GM18909 (cell line): ENCODE measurements around the gene TOR4A.

Experiments
- ATAC-seq: cut with Tn5 transposase; IDR thresholded peaks from one replicate; pipeline ENCODE4 v1.9.1; 2021; ENCODE audit warnings: mild to moderate bottlenecking; ENCODE audit not compliant: unreplicated experiment, poor library complexity

TOR4A gene

GRCh38 chr9:137277329-137278041 lies at the start of gene TOR4A:
TOR4A (plus strand) TSS chr9:137277726; CDS start chr9:137278690, 964 bp downstream.
- ATAC-seq: peak; percentile 77

- no peak for ATAC-seq
Observed at GRCh38 chr9:137227853-137228505, 49.5 kb upstream of the TOR4A start.

- no peak for ATAC-seq
Observed at GRCh38 chr9:137228506-137228967, 49.0 kb upstream of the TOR4A start.

GRCh38 chr9:137228968-137229896 lies 48.3 kb upstream of the TOR4A start:
- ATAC-seq: no peak

GRCh38 chr9:137229903-137230704 lies 47.4 kb upstream of the TOR4A start:
- no peak for ATAC-seq

GRCh38 chr9:137230705-137231371 lies 46.7 kb upstream of the TOR4A start, which contains the start of gene SLC34A3:
SLC34A3 (plus strand) TSS chr9:137230901; CDS start chr9:137231703, 802 bp downstream.
- no peak for ATAC-seq

- ATAC-seq: no peak
Observed at GRCh38 chr9:137231372-137232039, 46.0 kb upstream of the TOR4A start.

GRCh38 chr9:137232101-137232500 lies 45.4 kb upstream of the TOR4A start:
- no peak for ATAC-seq

GRCh38 chr9:137232510-137232909 lies 45.0 kb upstream of the TOR4A start:
- ATAC-seq: no peak

- ATAC-seq: no peak
Observed at GRCh38 chr9:137233143-137233980, 44.2 kb upstream of the TOR4A start.

- no peak for ATAC-seq
Observed at GRCh38 chr9:137234055-137234697, 43.4 kb upstream of the TOR4A start.

- ATAC-seq: no peak
Observed at GRCh38 chr9:137234758-137235423, 42.6 kb upstream of the TOR4A start.

GRCh38 chr9:137235424-137236237 lies 41.9 kb upstream of the TOR4A start:
- ATAC-seq: no peak

GRCh38 chr9:137236238-137236935 lies 41.1 kb upstream of the TOR4A start:
- peak; percentile 18 for ATAC-seq

GRCh38 chr9:137236936-137237421 lies 40.5 kb upstream of the TOR4A start:
- ATAC-seq: no peak
